HG02840 (cell line): ENCODE measurements around the gene CP.
"Not testable (repeated sequence)": the region's sequence is repeated elsewhere in the genome, so short reads cannot be mapped to it uniquely, and the experiment has no call there.

ENCODE experiments used
- ATAC-seq: cut with Tn5 transposase; IDR thresholded peaks from one replicate; pipeline ENCODE4 v1.9.1; 2021; ENCODE audit warnings: mild to moderate bottlenecking, moderate library complexity, moderate number of reproducible peaks; ENCODE audit not compliant: unreplicated experiment, low FRiP score

Gene CP

DNA sequence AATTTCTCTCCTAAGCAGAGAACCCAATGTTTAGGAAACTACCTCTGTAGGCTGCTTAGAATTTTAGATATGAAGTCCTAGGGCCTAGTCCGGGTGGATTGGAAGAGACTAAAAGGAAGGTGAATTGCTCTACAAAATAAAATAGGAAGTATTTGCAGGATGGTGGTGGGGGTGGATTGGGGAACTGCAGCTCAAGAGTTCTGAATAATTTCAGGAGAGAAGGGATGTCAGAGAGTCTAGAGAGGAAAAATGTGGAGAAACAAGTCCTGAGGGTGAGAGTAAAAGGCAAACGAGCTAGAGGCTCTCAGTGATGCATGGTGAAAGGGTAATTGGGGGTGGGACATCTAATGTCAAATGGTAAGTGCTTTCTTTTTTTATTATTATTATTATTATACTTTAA, 10.2 kb upstream of the CP start:
- ATAC-seq, result no peak

DNA sequence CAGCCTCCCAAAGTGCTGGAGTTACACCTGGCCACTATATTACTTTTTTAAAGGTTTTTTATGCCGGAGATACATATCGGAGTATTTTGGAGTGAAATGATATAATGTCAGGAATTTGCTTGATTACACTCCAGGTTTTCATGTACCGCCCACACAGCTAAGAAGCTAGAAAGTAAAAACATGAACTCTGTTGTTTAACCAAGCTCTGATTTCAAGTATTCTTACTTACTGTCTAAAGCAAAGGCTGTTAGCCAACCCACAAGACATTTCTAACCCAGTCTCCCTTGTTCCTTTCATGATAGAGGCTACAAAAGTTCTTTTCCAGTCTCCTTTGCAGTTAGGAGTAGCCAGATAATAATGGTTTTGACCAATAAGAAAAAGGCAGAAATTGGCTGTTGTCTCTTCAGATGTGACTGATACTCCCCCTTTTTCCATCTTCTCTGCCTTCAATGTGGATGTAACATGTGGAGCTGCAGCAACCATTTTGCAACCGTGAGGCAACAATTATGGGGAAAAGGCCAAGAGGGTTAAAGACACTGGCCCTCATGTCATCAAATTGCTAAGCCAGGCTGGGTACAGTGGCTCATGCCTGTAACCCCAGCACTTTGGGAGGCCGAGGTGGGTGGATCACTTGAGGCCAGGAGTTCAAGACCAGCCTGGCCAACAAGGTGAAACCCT, 6.1 kb upstream of the CP start:
- ATAC-seq, result no peak

DNA sequence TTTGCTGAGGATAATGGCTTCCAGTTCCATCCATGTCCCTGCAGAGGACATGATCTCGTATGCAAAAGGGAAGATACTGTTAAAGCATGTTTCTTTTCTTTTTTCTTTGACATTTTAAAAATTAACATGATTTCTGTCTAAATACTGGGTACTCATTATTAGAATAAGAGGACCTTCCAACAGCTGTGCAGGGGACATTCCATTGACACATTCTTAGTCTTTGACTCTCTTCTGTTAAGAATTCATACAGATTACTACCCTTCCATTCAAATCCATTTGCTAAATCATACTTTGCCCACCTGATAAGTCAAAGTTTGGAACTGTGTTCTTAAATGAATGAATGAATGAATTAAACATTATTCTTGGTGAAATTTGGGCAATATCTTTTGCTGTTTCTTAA, 5.1 kb upstream of the CP start:
- ATAC-seq, result no peak

DNA sequence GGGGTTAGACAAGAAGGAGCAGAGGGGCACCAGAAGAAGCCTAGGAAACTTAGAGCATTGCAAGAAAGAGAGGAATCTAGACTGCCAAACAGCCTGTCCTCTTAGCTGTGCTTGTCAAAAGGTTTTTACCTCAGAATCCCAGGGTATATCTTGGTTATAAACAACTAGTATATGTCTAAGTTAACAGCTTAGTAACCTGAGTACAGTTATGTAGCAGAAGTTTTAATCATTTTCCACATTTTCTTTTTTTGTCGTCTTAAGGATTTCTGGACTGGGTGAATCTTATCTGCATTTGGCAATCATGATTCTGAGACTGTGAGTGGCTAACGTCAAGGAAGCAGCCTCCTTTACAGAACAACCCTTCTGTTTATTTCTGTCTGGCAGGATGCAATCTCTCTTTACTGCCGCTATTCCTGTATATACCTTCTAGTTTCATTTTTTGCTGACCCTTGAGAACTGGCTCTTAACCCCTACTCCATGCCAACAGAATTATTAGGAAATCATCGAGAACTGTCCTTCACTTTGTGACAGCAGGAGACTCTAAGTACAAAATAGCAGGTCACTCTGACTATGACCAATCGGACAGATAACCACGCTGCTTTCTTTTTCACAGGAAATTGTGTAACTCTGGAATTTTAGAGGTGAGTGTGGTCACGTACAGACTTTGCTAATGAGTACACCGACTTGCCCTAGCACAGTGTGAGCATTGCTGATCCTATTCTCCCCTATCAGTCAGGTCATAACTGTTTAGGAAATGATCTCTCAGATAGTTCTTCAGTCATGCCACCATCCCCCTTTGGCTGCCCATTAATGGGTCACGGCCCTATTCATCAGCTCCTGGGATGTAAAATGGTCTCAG, 3.3 kb upstream of the CP start:
- peak; percentile 95 for ATAC-seq

DNA sequence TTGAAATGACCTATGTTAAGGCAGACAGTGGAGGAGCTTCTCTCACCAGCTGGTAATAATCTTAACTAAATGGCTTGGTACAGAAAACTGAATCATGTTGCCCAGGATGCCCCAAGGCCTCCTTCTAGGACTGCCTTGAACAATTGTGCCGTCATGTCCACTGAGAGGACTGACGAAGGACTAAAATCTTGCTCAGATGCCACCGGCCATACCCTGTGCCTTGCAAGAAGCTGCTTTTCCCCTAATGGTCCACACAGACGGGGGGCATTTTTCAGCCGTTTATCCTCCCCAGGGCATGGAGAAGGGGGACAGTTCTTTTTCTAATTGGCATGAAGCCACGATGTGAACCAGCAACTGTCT, 1.8 kb upstream of the CP start:
- ATAC-seq, result no peak

DNA sequence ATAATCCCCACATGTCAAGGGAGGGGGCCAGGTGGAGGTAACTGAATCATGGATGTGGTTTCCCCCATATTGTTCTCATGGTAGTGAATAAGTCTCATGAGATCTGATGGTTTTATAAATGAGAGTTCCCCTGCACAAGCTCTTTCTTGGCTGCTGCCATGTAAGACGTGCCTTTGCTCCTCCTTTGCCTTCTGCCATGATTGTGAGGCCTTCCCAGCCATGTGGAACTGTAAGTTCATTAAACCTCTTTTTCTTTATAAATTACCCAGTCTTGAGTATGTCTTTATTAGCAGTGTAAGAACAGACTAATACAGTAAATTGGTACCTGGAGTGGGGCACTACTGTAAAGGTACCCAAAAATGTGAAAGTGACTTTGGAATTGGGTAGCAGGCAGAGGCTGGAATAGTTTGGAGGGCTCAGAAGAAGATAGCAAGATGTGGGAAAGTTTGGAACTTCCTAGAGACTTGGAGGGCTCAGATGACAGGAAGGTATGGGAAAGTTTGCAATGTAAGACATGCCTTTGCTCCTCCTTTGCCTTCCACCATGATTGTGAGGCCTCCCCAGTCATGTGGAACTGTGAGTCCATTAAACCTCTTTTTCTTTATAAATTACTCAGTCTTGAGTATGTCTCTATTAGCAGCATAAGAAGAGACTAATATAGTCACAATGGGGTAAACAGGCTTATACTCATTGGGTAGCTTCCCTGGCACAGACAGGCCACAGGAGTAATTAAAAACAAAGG, 2.1 kb downstream of the CP start:
- not testable (repeated sequence) for ATAC-seq

DNA sequence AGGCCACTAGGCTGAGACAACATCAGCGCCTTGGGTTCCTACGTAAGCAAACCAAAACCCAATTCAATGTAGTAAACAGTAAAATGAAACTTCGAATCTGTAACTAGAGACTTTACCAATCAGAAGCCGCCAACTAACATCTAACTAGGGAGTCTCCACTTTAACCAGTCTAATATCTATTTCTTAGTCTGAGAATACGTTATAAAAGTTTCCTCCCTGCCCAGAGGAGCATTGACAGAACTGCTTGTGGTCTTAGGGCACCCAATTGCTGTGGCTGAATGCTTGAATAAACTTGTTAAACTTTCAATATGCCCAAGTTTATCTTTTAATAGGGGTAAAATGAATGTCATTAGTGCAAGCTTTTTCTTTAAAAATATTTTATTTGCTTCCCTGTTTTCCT, 4.3 kb downstream of the CP start:
- ATAC-seq, result no peak

DNA sequence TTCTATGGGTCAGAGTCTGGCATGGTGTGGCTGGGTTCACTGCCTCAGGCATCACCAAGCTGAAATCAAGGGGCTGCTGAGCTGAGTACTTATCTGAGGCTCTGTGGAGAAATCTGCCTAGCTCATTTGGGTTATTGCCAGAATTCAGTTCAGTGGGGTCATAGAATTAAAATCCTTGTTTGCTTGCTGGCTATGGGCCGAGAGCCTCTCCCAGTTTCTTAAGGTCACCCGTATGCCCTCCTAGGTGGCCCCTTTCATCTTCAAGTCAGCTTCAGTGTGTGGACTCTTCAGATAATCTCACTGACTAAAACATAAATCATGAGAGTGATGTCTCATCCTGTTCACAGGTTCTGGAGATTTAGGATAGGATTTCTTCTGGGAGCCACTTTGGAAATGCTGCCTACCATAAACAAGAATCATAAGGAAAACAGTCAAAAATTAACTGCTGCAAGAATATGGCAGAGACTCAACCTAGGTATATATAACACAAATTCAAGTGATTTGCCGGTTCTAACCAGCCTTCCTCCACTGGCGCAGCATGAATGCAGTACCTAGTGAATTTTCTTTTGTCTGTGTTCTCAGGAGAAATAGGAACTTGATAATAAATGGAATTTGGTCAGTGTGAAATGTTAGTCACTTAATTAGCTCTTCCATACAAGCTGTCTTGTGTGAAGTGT, 5.3 kb downstream of the CP start:
- ATAC-seq, result no peak

DNA sequence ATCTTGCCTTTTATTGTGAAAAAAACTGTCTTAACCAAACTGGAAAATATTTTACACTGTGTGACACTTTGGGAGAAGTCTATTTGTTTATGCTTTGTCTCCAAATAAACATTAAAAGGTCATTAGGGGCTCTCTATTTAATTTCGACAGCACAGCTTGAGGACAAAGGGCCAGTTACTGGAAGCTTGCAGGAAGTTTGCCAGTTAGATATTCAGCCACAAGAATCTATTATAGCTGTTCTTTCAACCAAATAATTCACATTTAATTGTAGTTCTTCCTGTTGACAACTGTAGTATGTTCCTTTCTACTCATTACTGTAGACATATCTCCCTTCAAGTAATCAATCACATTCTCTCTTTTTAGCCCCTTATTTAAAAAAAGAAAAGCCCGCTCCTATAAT, 6.1 kb downstream of the CP start:
- ATAC-seq, result no peak

DNA sequence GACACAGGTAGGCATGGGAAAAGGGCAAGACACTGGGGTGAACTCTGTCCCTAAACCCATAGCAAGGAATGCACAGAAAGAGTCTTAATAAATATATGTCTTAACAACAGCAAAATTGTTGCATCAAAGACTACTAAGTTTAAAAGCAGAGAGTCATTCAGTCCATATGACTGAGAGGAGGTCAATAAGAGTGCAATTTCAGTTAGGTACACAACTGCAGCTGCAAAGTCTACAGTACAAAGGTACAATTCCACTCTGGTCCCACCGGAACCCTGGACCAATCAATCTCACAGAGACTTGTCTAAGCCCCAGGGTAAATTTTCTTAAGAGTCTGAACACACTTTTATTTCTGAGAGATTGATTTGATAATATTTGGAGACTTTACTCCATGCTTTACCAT, 6.9 kb downstream of the CP start:
- no peak for ATAC-seq

DNA sequence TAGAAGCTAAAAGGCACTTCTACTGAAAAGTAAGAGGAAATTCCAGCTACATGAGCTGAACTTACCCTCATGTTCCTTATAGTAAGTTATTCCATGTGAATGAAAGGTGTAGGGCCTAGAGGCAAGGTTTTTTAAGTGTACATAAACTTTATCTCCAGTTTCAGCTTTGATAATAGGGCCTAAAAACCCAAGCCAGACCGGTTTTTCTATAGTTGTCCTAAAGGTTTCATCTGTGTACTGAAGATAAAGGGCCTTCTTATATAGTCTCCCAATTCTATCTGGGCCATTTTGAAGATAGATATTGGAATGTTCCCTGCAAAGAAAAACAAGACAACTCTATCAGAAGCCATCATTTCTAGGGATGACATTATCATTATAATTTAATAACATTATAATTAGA, 9.2 kb downstream of the CP start:
- no peak for ATAC-seq

DNA sequence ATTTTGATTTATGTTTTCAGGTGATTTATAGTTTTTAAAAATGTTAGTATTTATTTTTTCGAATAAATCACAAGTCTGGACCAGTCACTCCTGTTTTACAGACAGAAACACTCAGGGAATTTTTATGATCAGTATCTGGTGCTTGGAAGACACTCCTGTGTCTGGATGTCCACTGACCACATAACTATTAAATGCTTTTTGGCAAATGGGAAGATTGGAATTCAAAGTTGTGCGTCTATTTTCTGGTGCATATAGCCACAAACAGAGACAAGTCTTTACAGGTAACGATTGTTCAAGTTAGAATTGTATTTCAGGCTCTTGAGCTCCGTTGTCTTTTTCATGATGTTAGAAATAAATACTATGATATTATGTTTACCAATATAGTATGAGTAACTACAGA, 12.2 kb downstream of the CP start:
- ATAC-seq, result no peak

DNA sequence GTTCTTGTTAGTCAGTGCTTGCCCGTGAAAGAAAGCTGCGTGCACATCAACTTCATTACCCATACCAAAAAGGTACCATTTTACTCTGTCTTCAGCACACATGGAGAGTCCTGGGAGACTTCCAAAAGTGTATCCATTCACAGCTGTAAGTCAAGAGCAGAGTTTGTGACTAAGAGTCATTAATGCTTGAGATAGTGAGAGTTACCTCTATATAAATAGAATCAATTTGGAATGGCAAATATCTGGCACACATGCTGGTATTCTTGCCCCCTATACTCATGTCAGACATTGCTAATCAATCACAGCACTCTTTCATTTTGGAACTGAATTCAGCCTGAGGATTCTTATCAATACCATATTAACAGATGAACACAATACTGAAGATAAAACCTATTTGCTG, 14.2 kb downstream of the CP start:
- no peak for ATAC-seq

DNA sequence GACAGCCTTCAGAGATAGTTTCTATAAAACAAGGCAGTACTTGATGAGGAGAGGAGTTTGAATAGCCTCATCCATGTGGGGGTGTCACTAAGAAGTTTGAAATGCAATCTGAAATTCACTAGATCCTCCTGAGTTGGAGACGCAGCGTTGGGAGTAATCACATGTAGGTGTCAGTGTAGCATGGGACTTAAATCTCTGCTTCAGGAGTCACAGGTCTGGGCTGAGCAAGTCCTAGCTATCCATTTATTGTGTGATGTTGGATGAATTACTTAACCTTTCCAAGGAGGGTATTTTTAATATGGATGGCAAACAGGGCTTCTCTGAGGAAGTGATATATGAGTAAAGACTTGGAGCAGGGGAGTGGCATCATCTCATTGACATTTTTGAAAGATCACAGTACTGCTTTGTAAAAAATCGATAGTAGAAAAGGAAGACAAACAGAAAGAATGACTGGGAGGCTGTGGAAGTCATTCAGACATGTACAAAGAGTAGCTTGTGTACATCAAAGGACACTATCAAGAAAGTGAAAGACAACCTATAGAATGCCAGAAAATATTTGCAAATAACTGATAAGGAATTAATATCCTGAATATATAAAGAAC, 17.1 kb downstream of the CP start:
- ATAC-seq, result no peak

DNA sequence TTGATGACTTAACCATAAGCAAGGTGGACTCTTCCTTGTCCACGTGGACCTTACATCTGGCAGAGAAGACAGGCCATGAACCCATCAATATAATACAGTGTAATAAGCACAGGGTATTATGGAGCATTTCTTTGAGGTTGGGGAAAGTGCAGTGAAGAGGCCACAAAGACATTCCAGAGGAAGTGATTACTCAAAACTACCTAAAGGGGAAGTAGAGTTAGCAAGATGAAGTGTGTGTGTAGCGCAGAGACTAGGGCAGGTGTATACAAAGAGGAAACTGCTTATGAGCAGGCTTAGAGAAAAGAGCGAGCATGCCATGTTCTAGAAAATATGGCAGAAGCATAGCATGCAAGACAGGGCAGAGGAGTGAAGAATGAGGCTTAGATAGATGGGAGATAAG, 17.9 kb downstream of the CP start:
- peak; percentile 99 for ATAC-seq

DNA sequence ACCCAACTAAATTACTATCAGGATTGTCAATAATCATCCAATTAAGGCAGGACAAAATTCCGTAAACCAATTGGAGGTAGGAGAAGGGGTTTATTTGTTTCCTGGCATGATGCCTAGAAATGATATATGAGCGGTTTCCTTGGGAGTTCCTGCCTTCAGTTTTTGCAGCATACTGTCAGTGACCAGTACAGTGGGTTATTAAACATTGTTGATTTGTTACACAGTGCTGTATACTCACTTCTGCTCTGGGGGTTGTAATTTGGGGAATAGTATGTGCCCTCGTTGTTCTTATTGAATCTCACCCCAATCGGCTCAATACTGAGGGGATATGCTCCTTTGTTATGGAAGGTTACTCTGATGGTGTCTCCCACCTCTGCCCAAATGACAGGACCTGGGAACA, 22.2 kb downstream of the CP start:
- no peak for ATAC-seq

DNA sequence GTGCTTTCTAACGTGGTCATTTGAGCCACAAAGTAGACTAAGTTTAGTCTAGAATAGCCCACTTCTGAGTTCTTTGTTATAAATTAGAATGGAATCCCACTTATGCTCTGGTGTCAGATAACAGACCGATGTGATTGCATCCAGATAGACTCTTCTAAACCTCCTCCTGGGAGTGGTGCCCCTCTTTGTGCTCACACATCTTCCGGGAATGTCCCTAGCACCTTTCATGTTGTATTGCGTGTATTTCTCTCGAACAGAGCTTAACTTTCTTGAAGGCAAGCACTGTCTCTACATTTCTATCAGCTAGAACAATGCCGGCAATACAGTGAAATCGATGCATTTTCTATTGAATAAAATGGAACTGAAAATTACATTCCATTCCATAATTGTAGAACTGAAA, 23.0 kb downstream of the CP start:
- ATAC-seq, result no peak

DNA sequence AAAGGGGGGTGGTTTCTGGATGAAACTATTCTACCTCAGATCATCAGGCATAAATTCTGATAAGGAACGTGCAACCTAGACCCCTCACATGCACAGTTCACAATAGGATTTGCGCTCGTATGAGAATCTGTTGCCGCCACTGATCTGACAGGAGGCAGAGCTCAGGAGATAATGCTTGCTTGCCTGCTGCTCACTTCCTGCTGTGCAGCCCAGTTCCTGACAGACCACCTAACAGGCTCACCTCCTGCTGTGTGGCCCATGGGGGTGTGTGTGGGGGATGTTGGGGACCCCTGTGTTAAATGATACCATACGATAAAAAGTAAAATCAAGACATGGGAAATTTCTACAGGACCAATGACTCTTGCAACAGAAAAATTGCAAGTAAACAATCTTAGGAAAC, 24.0 kb downstream of the CP start:
- ATAC-seq, result no peak

DNA sequence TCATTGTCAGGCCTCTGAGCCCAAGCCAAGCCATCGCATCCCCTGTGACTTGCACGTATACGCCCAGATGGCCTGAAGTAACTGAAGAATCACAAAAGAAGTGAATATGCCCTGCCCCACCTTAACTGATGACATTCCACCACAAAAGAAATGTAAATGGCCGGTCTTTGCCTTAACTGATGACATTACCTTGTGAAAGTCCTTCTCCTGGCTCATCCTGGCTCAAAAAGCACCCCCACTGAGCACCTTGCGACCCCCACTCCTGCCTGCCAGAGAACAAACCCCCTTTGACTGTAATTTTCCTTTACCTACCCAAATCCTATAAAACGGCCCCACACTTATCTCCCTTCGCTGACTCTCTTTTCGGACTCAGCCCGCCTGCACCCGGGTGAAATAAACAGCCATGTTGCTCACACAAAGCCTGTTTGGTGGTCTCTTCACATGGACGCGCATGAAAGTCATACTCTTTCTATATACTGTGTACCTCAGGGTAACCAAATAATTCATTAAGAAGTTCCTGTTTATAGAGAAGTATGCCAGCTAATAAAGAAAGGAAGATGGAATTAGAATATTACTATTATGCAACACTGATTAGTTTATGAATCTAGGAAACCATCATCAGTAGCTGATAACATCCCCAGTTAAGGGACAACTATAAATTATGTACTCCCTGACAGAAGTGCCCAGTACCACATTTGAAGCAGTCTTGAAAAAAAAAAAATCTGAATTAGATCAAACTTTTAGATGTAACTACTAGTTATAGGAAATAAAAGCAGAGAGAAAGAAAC, 24.6 kb downstream of the CP start:
- not testable (repeated sequence) for ATAC-seq

DNA sequence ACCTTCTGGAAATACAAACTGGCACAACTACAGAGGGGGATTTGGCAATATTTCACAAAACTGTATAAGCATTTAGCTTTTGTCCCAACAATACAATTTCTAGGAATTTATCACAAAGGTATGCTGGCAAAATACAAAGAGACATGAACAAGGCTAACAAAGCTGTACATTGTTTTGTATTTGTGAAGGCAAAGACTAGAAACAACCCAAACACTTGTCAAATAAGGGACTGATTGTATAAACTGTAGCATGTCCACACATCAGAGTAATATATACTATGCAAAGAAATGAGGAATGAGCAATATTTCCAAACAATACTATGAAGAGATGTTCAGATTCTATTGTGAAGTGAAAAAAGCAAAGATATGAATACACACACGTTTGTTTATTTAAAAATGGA, 26.4 kb downstream of the CP start:
- no peak for ATAC-seq
